OCI-LY3 (cell line): ENCODE results near the gene GALNT10.

Experiments
- H2AFZ ChIP-seq: fragments of 200-600, 300-600 bp; shearing (Covaris generic); 2 replicates; pipeline ENCODE4 v1.6.0; 2014; ENCODE audit warnings: antibody characterized with exemption, low read depth, low read length
- H3K27ac ChIP-seq: fragments of 200-600, 300-600 bp; sonication (generic); 2 replicates; pipeline ENCODE4 v1.5.1; 2014; ENCODE audit warnings: mild to moderate bottlenecking, low read length, moderate library complexity, mixed read lengths
- H3K27me3 ChIP-seq: fragments of 200-600, 300-600 bp; sonication (generic); 2 replicates; pipeline ENCODE4 v1.6.1; 2014; ENCODE audit warnings: low read depth, low read length, mixed read lengths
- H3K36me3 ChIP-seq: fragments of 200-600, 300-600 bp; sonication (generic); replicated peaks from 2 replicates; pipeline ENCODE3; 2014; ENCODE audit warnings: low read depth, low read length, mixed read lengths
- H3K4me1 ChIP-seq: fragments of 300-600, 200-600 bp; sonication (generic); 2 replicates; pipeline ENCODE4 v1.6.1; 2014; ENCODE audit warnings: low read length, mixed read lengths
- H3K4me2 ChIP-seq: fragments of 200-600, 300-600 bp; sonication (generic); 2 replicates; pipeline ENCODE4 v1.6.1; 2014; ENCODE audit warnings: low read length, mixed read lengths
- H3K4me3 ChIP-seq: fragments of 300-600, 200-600 bp; sonication (generic); 2 replicates; pipeline ENCODE4 v1.5.1; 2014; ENCODE audit warnings: antibody characterized with exemption, mild to moderate bottlenecking, low read length, moderate library complexity
- H3K79me2 ChIP-seq: fragments of 300-600, 200-600 bp; shearing (Covaris generic); 2 replicates; pipeline ENCODE4 v1.6.1; 2014; ENCODE audit warnings: mild to moderate bottlenecking, low read length, mixed read lengths
- H3K9ac ChIP-seq: fragments of 300-600, 200-600 bp; shearing (Covaris generic); 2 replicates; pipeline ENCODE4 v1.6.0; 2014; ENCODE audit warnings: mild to moderate bottlenecking, low read length, moderate library complexity
- H3K9me3 ChIP-seq: fragments of 200-600, 300-600 bp; shearing (Covaris generic); 2 replicates; pipeline ENCODE4 v1.6.1; 2014; ENCODE audit warnings: low read length, mixed read lengths; ENCODE audit not compliant: insufficient read depth
- H4K20me1 ChIP-seq: fragments of 200-600, 300-600 bp; sonication (generic); 2 replicates; pipeline ENCODE4 v1.6.1; 2016; ENCODE audit warnings: low read length, mixed read lengths; ENCODE audit not compliant: insufficient read depth
- CTCF ChIP-seq: fragments of 200-600, 300-600 bp; sonication (generic); IDR thresholded peaks from 2 replicates; pipeline ENCODE4 v1.5.1; 2014; ENCODE audit warnings: antibody characterized with exemption, low read length, low read depth
- EZH2phosphoT487 ChIP-seq: fragments of 200-600 bp; shearing (Covaris generic); IDR thresholded peaks from 2 replicates; pipeline ENCODE4 v1.6.1; 2018; ENCODE audit warnings: antibody characterized with exemption, mixed run types, low read depth

GALNT10 gene

DNA sequence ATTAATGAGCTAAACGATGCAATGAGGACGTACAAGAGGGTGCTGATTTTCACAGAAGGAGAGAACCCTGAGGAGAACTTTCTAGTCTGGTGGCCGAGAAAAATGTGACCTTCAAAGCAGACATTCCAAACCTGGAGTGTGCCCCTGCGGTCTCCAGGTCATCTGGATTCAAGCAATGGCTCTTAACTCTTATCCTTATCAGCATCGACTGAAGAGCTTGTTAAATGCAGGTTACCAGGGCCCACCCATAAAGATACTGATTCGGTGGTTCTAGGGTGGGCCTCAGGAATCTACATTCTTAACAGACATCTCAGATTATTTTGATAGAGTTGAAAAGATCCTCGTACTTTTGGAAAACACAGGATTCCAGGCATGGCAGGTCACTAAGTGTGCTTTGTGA is 151.7 kb downstream of the GALNT10 start:
- Histone ChIP-seq H3K79me2 (no peaks in the 10 kb centered on the region), H3K9me3 (no peaks in the 10 kb centered on the region), H4K20me1 (no peaks in the 10 kb centered on the region), H3K36me3 (no peaks in the 10 kb centered on the region), H2AFZ (no peak overlapping the region), H3K27ac (no peak overlapping the region), H3K4me1 (peaks cover 22% of the 10 kb centered on the region), H3K4me2 (no peak overlapping the region), H3K9ac (no peak overlapping the region), H3K4me3 (no peak overlapping the region), H3K27me3 (no peaks in the 10 kb centered on the region)
- no peak for TF ChIP-seq CTCF
- TF ChIP-seq EZH2phosphoT487, result no peak

DNA sequence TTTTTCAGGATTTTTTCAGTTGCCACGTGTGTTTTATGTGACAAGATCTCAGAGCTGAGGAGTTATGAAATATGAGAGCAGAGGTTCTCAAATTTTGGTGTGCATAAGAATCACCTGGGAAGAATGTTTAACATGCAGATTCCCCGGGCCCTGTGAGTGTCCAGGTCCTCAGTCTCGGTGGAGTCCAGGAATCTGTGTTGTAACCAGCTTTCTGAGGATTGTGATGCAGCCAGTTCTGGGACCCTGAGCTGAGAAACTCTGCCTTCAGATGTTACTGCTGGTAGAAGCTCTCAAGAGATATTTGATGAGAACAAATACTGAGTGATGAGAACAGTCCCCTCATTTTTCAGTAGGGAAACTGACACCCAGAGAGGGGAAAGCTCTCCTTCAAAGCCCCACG is 152.4 kb downstream of the GALNT10 start:
- Histone ChIP-seq H3K9ac (no peak overlapping the region), H3K9me3 (no peaks in the 10 kb centered on the region), H3K36me3 (no peaks in the 10 kb centered on the region), H3K4me1 (peaks cover 22% of the 10 kb centered on the region), H3K4me3 (no peak overlapping the region), H3K27ac (no peak overlapping the region), H2AFZ (no peak overlapping the region), H4K20me1 (no peaks in the 10 kb centered on the region), H3K4me2 (no peak overlapping the region), H3K27me3 (no peaks in the 10 kb centered on the region), H3K79me2 (no peaks in the 10 kb centered on the region)
- TF ChIP-seq CTCF (no peak), EZH2phosphoT487 (no peak)

DNA sequence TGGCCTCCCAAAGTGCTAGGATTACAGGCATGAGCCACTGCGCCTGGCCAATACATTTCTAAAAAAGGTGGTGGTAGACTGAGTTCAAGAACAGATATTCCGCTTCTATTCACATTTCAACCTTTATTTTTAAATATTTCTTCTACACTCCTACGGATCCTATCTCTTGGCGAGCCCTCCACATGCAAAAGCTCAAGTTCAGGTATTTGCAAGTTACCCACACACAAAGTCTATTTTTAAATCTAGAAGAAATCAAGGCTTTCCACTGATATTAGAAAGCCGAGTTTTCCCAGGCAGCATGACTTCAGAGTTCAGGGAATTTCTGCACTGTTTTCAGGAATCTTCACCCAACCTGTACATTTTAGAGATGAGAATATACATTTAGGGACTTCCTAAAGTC is 153.9 kb downstream of the GALNT10 start:
- Histone ChIP-seq H3K27me3 (no peaks in the 10 kb centered on the region), H4K20me1 (no peaks in the 10 kb centered on the region), H3K36me3 (no peaks in the 10 kb centered on the region), H3K4me2 (0 out of 2 replicates have a peak overlapping the region, but pooled peaks have one; percentile 47), H3K4me3 (no peak overlapping the region), H3K79me2 (no peaks in the 10 kb centered on the region), H3K27ac (no peak overlapping the region), H3K4me1 (peaks cover 22% of the 10 kb centered on the region), H3K9ac (no peak overlapping the region), H3K9me3 (no peaks in the 10 kb centered on the region), H2AFZ (no peak overlapping the region)
- TF ChIP-seq EZH2phosphoT487 (no peak), CTCF (no peak)

DNA sequence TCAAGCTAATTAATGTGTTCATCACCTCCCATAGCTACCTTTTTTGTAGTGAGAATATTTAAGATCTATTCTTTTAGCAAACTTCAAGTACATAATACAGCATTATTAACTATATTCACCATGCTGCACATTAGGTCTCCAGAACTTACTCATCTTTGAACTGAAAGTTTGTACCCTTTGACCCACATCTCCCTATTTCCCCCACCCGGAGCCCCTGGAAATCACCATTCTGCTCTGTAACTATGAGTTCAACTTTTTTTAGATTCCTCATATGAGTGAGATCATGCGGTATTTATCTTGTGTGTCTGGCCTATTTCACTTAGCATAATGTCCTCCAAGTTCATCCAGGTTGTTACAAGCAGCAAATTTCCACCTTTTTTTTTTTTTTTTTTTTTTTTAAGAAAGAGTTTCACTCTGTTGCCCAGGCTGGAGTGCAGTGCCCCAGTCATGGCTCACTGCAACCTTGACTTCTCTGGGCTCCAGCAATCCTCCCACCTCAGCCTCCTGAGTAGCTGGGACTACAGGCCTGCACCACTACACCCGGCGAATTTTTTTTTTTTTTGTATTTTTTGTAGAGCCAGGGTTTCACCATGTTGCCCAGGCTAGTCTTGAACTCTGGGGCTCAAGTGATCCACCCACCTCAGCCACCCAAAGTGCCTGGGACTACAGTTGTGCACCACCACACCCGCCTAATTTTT is 154.9 kb downstream of the GALNT10 start:
- peaks cover 22% of the 10 kb centered on the region for H3K4me1 ChIP-seq
- no peak overlapping the region for H3K9ac ChIP-seq
- H3K27me3 ChIP-seq, result no peaks in the 10 kb centered on the region
- no peaks in the 10 kb centered on the region for H3K36me3 ChIP-seq
- peak overlapping the region; percentile 47 for H3K4me2 ChIP-seq
- no peak overlapping the region for H3K27ac ChIP-seq
- H3K4me3 ChIP-seq, result no peak overlapping the region
- H3K9me3 ChIP-seq, result no peaks in the 10 kb centered on the region
- H2AFZ ChIP-seq, result no peak overlapping the region
- no peaks in the 10 kb centered on the region for H3K79me2 ChIP-seq
- TF ChIP-seq EZH2phosphoT487 (no peak), CTCF (no peak)
- H4K20me1 ChIP-seq, result no peaks in the 10 kb centered on the region
